Keratinocyte (primary cell): ENCODE measurements around the gene ANTXRL. TPM values are rescaled to one million over a fixed set of nuclear protein-coding genes. Genes with fewer than 3 reads are reported as not detected.
"Not testable (repeated sequence)": the region's sequence is repeated elsewhere in the genome, so short reads cannot be mapped to it uniquely, and the experiment has no call there.

Experiments used
- DNase-seq: peaks from one replicate; pipeline ENCODE4 v3.0.0-alpha.2; 2011; ENCODE audit warnings: low read depth, missing footprints, low spot score
- FAIRE-seq: peaks from 2 replicates; lab custom pipeline; 2011; peaks lifted over from hg19 to GRCh38; lab: Jason Lieb, UNC
- H2AFZ ChIP-seq: 2 replicates; pipeline ENCODE4 v1.6.0; 2012; ENCODE audit warnings: low read length, control low read depth, inconsistent platforms; ENCODE audit not compliant: control insufficient read depth
- H3K27ac ChIP-seq: 2 replicates; pipeline ENCODE4 v1.5.1; 2011; ENCODE audit warnings: low read length; ENCODE audit not compliant: control insufficient read depth, insufficient read depth
- H3K27me3 ChIP-seq: 3 replicates; pipeline ENCODE4 v1.6.0; 2011; ENCODE audit warnings: low read length; ENCODE audit not compliant: control insufficient read depth, insufficient read depth; ENCODE audit errors: extremely low read depth
- H3K36me3 ChIP-seq, 2 experiments: 2 replicates in 1 of 2; 3 replicates in 1 of 2; pipeline ENCODE4 v1.5.1; 2011; ENCODE audit warnings: low read length in 2 of 2, mild to moderate bottlenecking in 1 of 2; ENCODE audit not compliant: control insufficient read depth in 2 of 2, insufficient read depth in 2 of 2; ENCODE audit errors: extremely low read depth in 1 of 2
- H3K4me1 ChIP-seq: 3 replicates; pipeline ENCODE4 v1.5.1; 2011; ENCODE audit warnings: low read length; ENCODE audit not compliant: control insufficient read depth, insufficient read depth; ENCODE audit errors: extremely low read depth
- H3K4me2 ChIP-seq: 3 replicates; pipeline ENCODE4 v1.6.0; 2011; ENCODE audit warnings: low read depth, low read length; ENCODE audit not compliant: control insufficient read depth, insufficient read depth; ENCODE audit errors: extremely low read depth
- H3K4me3 ChIP-seq, 3 experiments: fragments of 200-600 bp in 1 of 3; sonication (generic) in 1 of 3; 2 replicates in 2 of 3; 3 replicates in 1 of 3; pipeline ENCODE4 v1.5.1; 2011 to 2016; ENCODE audit warnings: low read length in 3 of 3, mild to moderate bottlenecking in 3 of 3, control low read depth in 2 of 3, inconsistent platforms in 1 of 3, low read depth in 1 of 3, mixed read lengths in 1 of 3, mixed run types in 1 of 3, moderate library complexity in 1 of 3; ENCODE audit not compliant: control insufficient read depth in 2 of 3, insufficient read depth in 2 of 3; ENCODE audit errors: extremely low read depth in 1 of 3
- H3K79me2 ChIP-seq: 2 replicates; pipeline ENCODE4 v1.6.0; 2012; ENCODE audit warnings: low read length; ENCODE audit not compliant: control insufficient read depth, insufficient read depth
- H3K9ac ChIP-seq: 3 replicates; pipeline ENCODE4 v1.6.0; 2011; ENCODE audit warnings: low read length; ENCODE audit not compliant: control insufficient read depth, insufficient read depth; ENCODE audit errors: extremely low read depth
- H3K9me1 ChIP-seq: 3 replicates; pipeline ENCODE4 v1.6.0; 2011; ENCODE audit warnings: low read length; ENCODE audit not compliant: control insufficient read depth, insufficient read depth; ENCODE audit errors: extremely low read depth
- H3K9me3 ChIP-seq: 2 replicates; pipeline ENCODE4 v1.5.1; 2012; ENCODE audit warnings: low read depth, low read length; ENCODE audit not compliant: control insufficient read depth
- H4K20me1 ChIP-seq: 3 replicates; pipeline ENCODE4 v1.6.0; 2011; ENCODE audit warnings: low read length; ENCODE audit not compliant: control insufficient read depth, insufficient read depth; ENCODE audit errors: extremely low read depth
- CTCF ChIP-seq, 3 experiments: IDR thresholded peaks in 1 of 3; conservative IDR thresholded peaks in 1 of 3; optimal IDR thresholded peaks in 1 of 3; 2 replicates in 2 of 3; 3 replicates in 1 of 3; pipeline versions ENCODE3 to v1.5.1; 2011; ENCODE audit warnings: low read length in 3 of 3, mild to moderate bottlenecking in 3 of 3, moderate library complexity in 2 of 3, control low read depth in 1 of 3, inconsistent platforms in 1 of 3; ENCODE audit not compliant: insufficient read depth in 2 of 3; ENCODE audit errors: extremely low read depth in 1 of 3
- EZH2 ChIP-seq: IDR thresholded peaks from one replicate; pipeline ENCODE4 v1.6.1; 2012; ENCODE audit warnings: inconsistent platforms, mild to moderate bottlenecking, low read length, moderate library complexity
- dilution Hi-C: fragments of 300-500 bp; cut with MboI; formaldehyde crosslinking; loops from one replicate; pipeline ENCODE4 v1.7.0; 2020; ENCODE audit warnings: low sequenced_read_pairs; ENCODE audit not compliant: extremely low pct_ligation_motif_present
- polyA plus RNA-seq, 5 experiments: library from polyadenylated mRNA; depleted of rRNA in 3 of 5; stranded (reverse) in 3 of 5; stranded (forward) in 1 of 5; unstranded in 1 of 5; fragments of >200 nt; gene quantifications; 1 replicate in 1 of 5; 2 replicates in 3 of 5; 3 replicates in 1 of 5; pipeline versions ENCODE4 v1.2.1 to v1.2.3, GENCODE V29; 2011 to 2012; ENCODE audit warnings: missing spikeins in 2 of 5, low read depth in 1 of 5, low replicate concordance in 1 of 5

The ANTXRL gene
- polyA plus RNA-seq, 1 donor (not counting 4 experiments of a cell fraction or from before 2014, with no cell fraction given), result not detected

- DNase-seq (no peak), FAIRE-seq (no peak)
- Histone ChIP-seq H3K36me3 (no peaks in the 10 kb centered on the region), H2AFZ (no peak overlapping the region), H3K9ac (no peak overlapping the region), H3K4me2 (no peak overlapping the region), H4K20me1 (no peaks in the 10 kb centered on the region), H3K79me2 (no peaks in the 10 kb centered on the region), H3K9me1 (no peaks in the 10 kb centered on the region), H3K27me3 (no peaks in the 10 kb centered on the region), H3K4me3 (no peak overlapping the region), H3K9me3 (no peaks in the 10 kb centered on the region), H3K27ac (no peak overlapping the region), H3K4me1 (no peaks in the 10 kb centered on the region)
- dilution Hi-C loops, result no loop called here
- no peak for TF ChIP-seq EZH2
- no peak for TF ChIP-seq CTCF (optimal IDR thresholded peaks at IDR 0.05 in 1 of 3, IDR thresholded peaks at IDR 0.05 in 1 of 3, conservative IDR thresholded peaks at IDR 0.05 in 1 of 3; ENCODE audit: extremely low read depth in 1 of 3, insufficient read depth in 2 of 3, low read length in 3 of 3)
Observed at GRCh38 chr10:46299286-46299535, 12.4 kb downstream of the ANTXRL start.

GRCh38 chr10:46299536-46300369 is 13.0 kb downstream of the ANTXRL start:
- no peaks in the 10 kb centered on the region for H3K9me3 ChIP-seq
- H3K4me3 ChIP-seq, result no peak overlapping the region
- H3K27ac ChIP-seq, result no peak overlapping the region
- no peaks in the 10 kb centered on the region for H3K79me2 ChIP-seq
- H3K9me1 ChIP-seq, result no peaks in the 10 kb centered on the region
- dilution Hi-C loops, result no loop called here
- no peaks in the 10 kb centered on the region for H3K27me3 ChIP-seq
- no peak for TF ChIP-seq CTCF (optimal IDR thresholded peaks at IDR 0.05 in 1 of 3, IDR thresholded peaks at IDR 0.05 in 1 of 3, conservative IDR thresholded peaks at IDR 0.05 in 1 of 3; ENCODE audit: extremely low read depth in 1 of 3, insufficient read depth in 2 of 3, low read length in 3 of 3)
- no peak for TF ChIP-seq EZH2
- no peak overlapping the region for H3K9ac ChIP-seq
- H4K20me1 ChIP-seq, result no peaks in the 10 kb centered on the region
- H2AFZ ChIP-seq, result no peak overlapping the region
- H3K4me1 ChIP-seq, result no peaks in the 10 kb centered on the region
- no peak for DNase-seq
- no peaks in the 10 kb centered on the region for H3K36me3 ChIP-seq
- FAIRE-seq, result no peak
- H3K4me2 ChIP-seq, result no peak overlapping the region

GRCh38 chr10:46300370-46300711 is 13.5 kb downstream of the ANTXRL start:
- H3K36me3 ChIP-seq, H3K27ac ChIP-seq, H3K79me2 ChIP-seq, H3K9me1 ChIP-seq, H4K20me1 ChIP-seq, H3K9ac ChIP-seq, H3K27me3 ChIP-seq, H3K4me2 ChIP-seq, H3K4me1 ChIP-seq, H3K9me3 ChIP-seq, DNase-seq, H2AFZ ChIP-seq, H3K4me3 ChIP-seq, FAIRE-seq, dilution Hi-C loops: not testable (repeated sequence)
